Measurements from ENCODE around the gene DNAL1. TPM values are rescaled to one million over a fixed set of nuclear protein-coding genes. Genes with fewer than 3 reads are reported as not detected.

Gene DNAL1
- total RNA-seq, 1 experiment from 2014 or later: 25.5 TPM

DNA sequence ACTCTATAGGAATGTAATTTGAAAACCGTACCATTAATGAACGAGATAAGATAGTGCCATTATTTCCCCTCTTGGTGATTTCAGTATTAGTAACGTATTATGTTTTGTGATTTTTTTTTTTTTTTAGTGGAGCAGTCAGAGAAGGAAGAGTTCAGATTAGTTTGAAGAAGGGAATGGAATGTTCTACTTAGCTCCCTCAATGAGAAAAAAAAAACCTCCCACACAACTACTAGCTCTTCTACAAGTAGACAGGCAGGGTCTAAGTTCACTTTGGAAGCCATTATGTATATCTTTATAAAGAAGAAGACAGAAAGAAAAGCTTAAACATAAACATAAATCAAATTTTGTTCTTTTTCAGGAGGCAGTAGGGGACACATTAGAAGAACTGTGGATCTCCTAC, 42.1 kb downstream of the DNAL1 start:
- no peak for DNase-seq
- no peaks in the 10 kb centered on the region for H3K4me1 ChIP-seq (replicated peaks; ENCODE audit: insufficient read depth)
- H3K36me3 ChIP-seq (ENCODE audit: low read depth): no peaks in the 10 kb centered on the region; the same call in 1 of the 2 replicates
- no peaks in the 10 kb centered on the region for H3K27me3 ChIP-seq (ENCODE audit: insufficient read depth, low read depth)
- no peak overlapping the region for H3K27ac ChIP-seq
- ChIA-PET POLR2A (ENCODE audit: unreplicated experiment) (no interaction called here), CTCF (interaction anchor here (0.6 kb wide), 1 partner anchor 61 kb away, joined by 3 read pairs; no protein-coding TSS in a partner anchor)
- H3K9me3 ChIP-seq (ENCODE audit: insufficient read depth, low read depth): no peaks in the 10 kb centered on the region
- no peak overlapping the region for H2AFZ ChIP-seq
- no peaks in the 10 kb centered on the region for H4K20me1 ChIP-seq (ENCODE audit: insufficient read depth)
- no peak overlapping the region for H3K4me3 ChIP-seq
- intact Hi-C loops (cut with micrococcal nuclease; ENCODE audit: unreplicated experiment): no loop called here
- BruUV-seq (replicated peaks): no TSS peak
- no peaks in the 10 kb centered on the region for H3K9me2 ChIP-seq (ENCODE audit: insufficient read depth)
- H3K79me2 ChIP-seq (ENCODE audit: low read depth): no peaks in the 10 kb centered on the region
- TF ChIP-seq EZH2 (IDR thresholded peaks at IDR 0.05; ENCODE audit: low read depth): no peak
- no peak overlapping the region for H3K4me2 ChIP-seq
- no peaks in the 10 kb centered on the region for H3F3A ChIP-seq (ENCODE audit: insufficient read depth, low read depth)

DNA sequence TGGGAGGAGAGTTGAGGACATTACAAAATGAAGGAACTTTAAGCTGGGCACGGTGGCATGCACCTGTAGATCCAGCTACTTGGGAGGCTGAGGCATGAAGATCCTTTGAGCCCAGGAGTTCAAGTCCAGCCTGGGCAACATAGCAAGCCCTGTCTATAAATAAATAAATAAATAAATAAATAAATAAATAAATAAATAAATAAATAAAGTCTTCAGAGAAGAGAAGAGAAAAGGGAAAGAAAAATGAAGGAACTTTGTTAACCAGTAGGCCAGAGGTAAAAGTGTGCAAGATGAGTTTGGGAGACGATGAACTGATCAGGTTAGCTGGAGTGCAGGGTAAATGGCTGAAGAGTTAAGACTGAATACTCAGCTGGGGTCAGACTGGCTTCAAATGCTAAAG, 49.3 kb downstream of the DNAL1 start:
- ChIA-PET CTCF (no interaction called here), POLR2A (ENCODE audit: unreplicated experiment) (no interaction called here)
- Histone ChIP-seq H2AFZ (no peak overlapping the region), H3K27ac (no peak overlapping the region), H3K79me2 (ENCODE audit: low read depth) (no peaks in the 10 kb centered on the region), H3F3A (ENCODE audit: insufficient read depth, low read depth) (peaks cover 39% of the 10 kb centered on the region), H3K4me1 (replicated peaks; ENCODE audit: insufficient read depth) (peaks cover 30% of the 10 kb centered on the region), H3K4me3 (no peak overlapping the region), H4K20me1 (ENCODE audit: insufficient read depth) (no peaks in the 10 kb centered on the region), H3K36me3 (ENCODE audit: low read depth) (peaks cover 5% of the 10 kb centered on the region), H3K9me3 (ENCODE audit: insufficient read depth, low read depth) (no peaks in the 10 kb centered on the region), H3K4me2 (no peak overlapping the region), H3K9me2 (ENCODE audit: insufficient read depth) (no peaks in the 10 kb centered on the region), H3K27me3 (ENCODE audit: insufficient read depth, low read depth) (no peaks in the 10 kb centered on the region)
- TF ChIP-seq, protein P1, sequence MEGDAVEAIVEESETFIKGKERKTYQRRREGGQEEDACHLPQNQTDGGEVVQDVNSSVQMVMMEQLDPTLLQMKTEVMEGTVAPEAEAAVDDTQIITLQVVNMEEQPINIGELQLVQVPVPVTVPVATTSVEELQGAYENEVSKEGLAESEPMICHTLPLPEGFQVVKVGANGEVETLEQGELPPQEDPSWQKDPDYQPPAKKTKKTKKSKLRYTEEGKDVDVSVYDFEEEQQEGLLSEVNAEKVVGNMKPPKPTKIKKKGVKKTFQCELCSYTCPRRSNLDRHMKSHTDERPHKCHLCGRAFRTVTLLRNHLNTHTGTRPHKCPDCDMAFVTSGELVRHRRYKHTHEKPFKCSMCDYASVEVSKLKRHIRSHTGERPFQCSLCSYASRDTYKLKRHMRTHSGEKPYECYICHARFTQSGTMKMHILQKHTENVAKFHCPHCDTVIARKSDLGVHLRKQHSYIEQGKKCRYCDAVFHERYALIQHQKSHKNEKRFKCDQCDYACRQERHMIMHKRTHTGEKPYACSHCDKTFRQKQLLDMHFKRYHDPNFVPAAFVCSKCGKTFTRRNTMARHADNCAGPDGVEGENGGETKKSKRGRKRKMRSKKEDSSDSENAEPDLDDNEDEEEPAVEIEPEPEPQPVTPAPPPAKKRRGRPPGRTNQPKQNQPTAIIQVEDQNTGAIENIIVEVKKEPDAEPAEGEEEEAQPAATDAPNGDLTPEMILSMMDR (conservative IDR thresholded peaks at IDR 0.05): no peak
- no peak for TF ChIP-seq EZH2 (IDR thresholded peaks at IDR 0.05; ENCODE audit: low read depth)
- intact Hi-C loops (cut with micrococcal nuclease; ENCODE audit: unreplicated experiment): no loop called here
- BruUV-seq (replicated peaks): no TSS peak
- no peak for DNase-seq

DNA sequence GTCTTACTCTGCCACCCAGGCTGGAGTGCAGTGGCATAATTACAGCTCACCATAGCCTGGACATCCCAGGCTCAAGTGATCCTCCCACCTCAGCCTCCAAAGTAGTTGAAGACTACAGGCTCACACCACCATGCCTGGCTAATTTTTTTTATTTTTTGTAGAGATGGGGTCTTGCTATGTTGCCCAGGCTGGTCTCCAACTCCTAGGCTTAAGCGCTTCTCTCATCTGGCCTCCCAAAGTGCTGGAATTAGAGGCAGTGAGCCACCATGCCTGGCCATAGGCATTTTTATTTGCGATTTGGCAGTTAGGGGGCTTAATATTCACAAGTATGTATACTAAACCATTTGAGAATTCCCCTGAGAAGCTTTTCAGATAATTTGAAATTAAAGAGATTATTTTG, 50.3 kb downstream of the DNAL1 start:
- H3K79me2 ChIP-seq (ENCODE audit: low read depth): no peaks in the 10 kb centered on the region
- DNase-seq: no peak
- ChIA-PET POLR2A (ENCODE audit: unreplicated experiment) (no interaction called here), CTCF (no interaction called here)
- no peak overlapping the region for H2AFZ ChIP-seq
- H3K4me2 ChIP-seq: no peak overlapping the region
- no TSS peak for BruUV-seq (replicated peaks)
- H3K36me3 ChIP-seq (ENCODE audit: low read depth): peaks cover 5% of the 10 kb centered on the region
- TF ChIP-seq EZH2 (IDR thresholded peaks at IDR 0.05; ENCODE audit: low read depth): no peak
- TF ChIP-seq, protein P1 (conservative IDR thresholded peaks at IDR 0.05): no peak
- peaks cover 39% of the 10 kb centered on the region for H3F3A ChIP-seq (ENCODE audit: insufficient read depth, low read depth)
- H3K27me3 ChIP-seq (ENCODE audit: insufficient read depth, low read depth): no peaks in the 10 kb centered on the region
- H3K4me1 ChIP-seq (replicated peaks; ENCODE audit: insufficient read depth): peaks cover 30% of the 10 kb centered on the region
- H3K9me3 ChIP-seq (ENCODE audit: insufficient read depth, low read depth): no peaks in the 10 kb centered on the region
- no peak overlapping the region for H3K27ac ChIP-seq
- H3K4me3 ChIP-seq: no peak overlapping the region
- H4K20me1 ChIP-seq (ENCODE audit: insufficient read depth): no peaks in the 10 kb centered on the region
- intact Hi-C loops (cut with micrococcal nuclease; ENCODE audit: unreplicated experiment): no loop called here
- no peaks in the 10 kb centered on the region for H3K9me2 ChIP-seq (ENCODE audit: insufficient read depth)

DNA sequence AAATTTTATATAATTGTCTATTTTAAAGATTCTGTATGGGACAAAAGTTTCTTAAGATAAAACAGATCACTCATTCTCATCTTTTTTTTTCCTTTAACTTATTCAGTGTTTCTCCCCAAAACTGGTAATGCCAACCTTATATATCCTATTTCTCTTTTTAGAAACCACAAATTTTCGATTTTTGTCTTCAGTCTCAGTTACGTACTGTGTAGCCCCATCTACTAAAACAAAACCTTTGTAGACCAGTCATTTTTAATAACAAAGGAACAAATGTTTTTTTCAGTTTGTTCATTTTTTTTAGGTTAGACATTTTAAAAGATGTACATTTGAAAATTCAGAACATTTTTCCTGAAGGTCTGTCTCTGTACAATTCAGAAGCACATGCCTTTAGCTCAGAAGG, 51.2 kb downstream of the DNAL1 start:
- Histone ChIP-seq H3F3A (ENCODE audit: insufficient read depth, low read depth) (peaks cover 39% of the 10 kb centered on the region), H3K36me3 (ENCODE audit: low read depth) (peaks cover 5% of the 10 kb centered on the region; the same call in 1 of the 2 replicates), H3K27ac (peak overlapping the region; percentile 83), H3K4me3 (no peak overlapping the region), H4K20me1 (ENCODE audit: insufficient read depth) (no peaks in the 10 kb centered on the region), H2AFZ (no peak overlapping the region), H3K4me1 (replicated peaks; ENCODE audit: insufficient read depth) (peaks cover 30% of the 10 kb centered on the region), H3K9me2 (ENCODE audit: insufficient read depth) (no peaks in the 10 kb centered on the region), H3K27me3 (ENCODE audit: insufficient read depth, low read depth) (no peaks in the 10 kb centered on the region), H3K79me2 (ENCODE audit: low read depth) (no peaks in the 10 kb centered on the region), H3K9me3 (ENCODE audit: insufficient read depth, low read depth) (no peaks in the 10 kb centered on the region), H3K4me2 (peak overlapping the region; percentile 57)
- TF ChIP-seq, protein P1 (conservative IDR thresholded peaks at IDR 0.05): no peak
- no TSS peak for BruUV-seq (replicated peaks)
- ChIA-PET POLR2A (ENCODE audit: unreplicated experiment) (no interaction called here), CTCF (interaction anchor here (0.6 kb wide), 1 partner anchor 120 kb away, joined by 4 read pairs; no protein-coding TSS in a partner anchor)
- intact Hi-C loops (cut with micrococcal nuclease; ENCODE audit: unreplicated experiment): no loop called here
- DNase-seq: no peak

All from PC-9 (cell line).